GM08714 (cell line): ENCODE results near the gene ATF6.

Source experiments
- H3K4me3 ChIP-seq: fragments of 200-500 bp; sonication (Bioruptor generic); 2 replicates; pipeline ENCODE4 v1.5.1; 2014; ENCODE audit warnings: mild to moderate bottlenecking, low read length, inconsistent platforms
- ZNF274 ChIP-seq: IDR thresholded peaks from 2 replicates; pipeline ENCODE4 v1.6.1; 2012; ENCODE audit warnings: mild to moderate bottlenecking, low read depth, low read length

ATF6 gene

DNA sequence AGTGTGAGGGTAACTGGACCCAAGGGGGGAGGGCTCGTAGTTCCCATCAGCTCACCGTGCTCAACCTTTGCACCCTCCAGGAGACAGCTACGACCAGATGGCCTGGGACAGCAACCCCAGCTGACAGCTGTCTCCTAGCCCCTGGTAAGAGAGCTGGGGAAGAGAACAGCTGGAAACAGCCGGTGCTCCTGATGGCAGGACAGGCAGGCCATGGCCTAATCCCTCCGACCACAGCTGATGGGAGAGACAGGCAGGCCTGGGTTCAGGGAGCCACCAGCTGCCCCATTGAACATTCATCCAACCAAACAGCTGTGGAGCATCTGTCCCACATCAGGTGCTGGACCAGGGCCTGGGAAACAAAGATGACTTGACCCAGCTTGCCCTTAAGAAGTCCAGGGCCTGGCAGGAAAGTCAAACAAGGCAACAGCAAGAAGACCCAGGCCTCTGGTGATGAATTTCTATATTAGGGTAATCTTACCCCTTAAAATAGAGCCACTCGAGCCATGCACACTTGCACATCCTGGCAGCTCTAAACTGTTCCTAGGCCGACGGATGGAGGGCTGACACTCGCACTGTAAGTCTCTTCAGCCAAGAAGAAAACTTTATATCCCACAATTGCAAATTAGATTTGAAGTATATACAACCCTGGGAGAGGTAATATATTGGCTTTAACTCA, 245.4 kb downstream of the ATF6 start:
- no peak for TF ChIP-seq ZNF274
- no peak overlapping the region for H3K4me3 ChIP-seq

DNA sequence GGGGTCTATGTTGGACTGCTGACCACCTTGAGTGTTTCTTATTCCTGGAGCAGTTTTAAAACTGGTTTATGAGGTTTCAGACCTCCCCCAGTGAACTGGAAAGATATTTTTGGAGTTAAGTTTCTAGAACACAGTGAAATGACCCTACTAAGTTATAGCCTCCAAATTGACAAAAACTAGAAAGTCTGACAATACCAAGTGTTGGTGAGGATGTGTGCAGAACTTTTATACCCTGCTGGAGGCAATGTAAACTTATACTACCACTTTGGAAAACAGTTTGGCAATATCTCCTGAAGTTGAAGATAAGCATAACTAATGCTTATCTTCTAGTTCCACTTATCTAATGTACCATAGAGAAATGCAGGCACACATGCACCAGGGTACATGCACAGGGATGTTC, 247.2 kb downstream of the ATF6 start:
- no peak for TF ChIP-seq ZNF274
- no peak overlapping the region for H3K4me3 ChIP-seq
